SK-N-MC (cell line): ENCODE measurements around the gene GSK3A.

ENCODE experiments used
- EZH2 ChIP-seq: fragments of 200-600 bp; sonication (generic); IDR thresholded peaks from one replicate; pipeline ENCODE4 v1.6.1; 2017; ENCODE audit warnings: antibody characterized with exemption
- FOXP2 ChIP-seq: optimal IDR thresholded peaks from 2 replicates; pipeline ENCODE3; 2011; ENCODE audit warnings: mild to moderate bottlenecking, moderate library complexity; ENCODE audit not compliant: insufficient read depth; ENCODE audit errors: extremely low read length, control extremely low read depth
- POLR2AphosphoS5 ChIP-seq: IDR thresholded peaks from 2 replicates; pipeline ENCODE4 v1.6.1; 2012; ENCODE audit warnings: mild to moderate bottlenecking, low read depth, low read length, borderline replicate concordance

GRCh38 chr19:42290136-42290522 lies 47.7 kb upstream of the GSK3A start:
- TF ChIP-seq POLR2AphosphoS5 (no peak), EZH2 (no peak), FOXP2 (no peak)
